H1 (cell line): ENCODE measurements around the gene TSR1.
A peak's percentile ranks its signal among the peaks of the same experiment; 100 is the strongest.

Experiments used
- CTCF ChIP-seq, 3 experiments: IDR thresholded peaks; 1 replicate in 2 of 3; 2 replicates in 1 of 3; pipeline versions ENCODE4 v1.5.1 to v1.6.1; 2011; ENCODE audit warnings: low read length in 3 of 3, mild to moderate bottlenecking in 3 of 3, inconsistent platforms in 2 of 3, low read depth in 1 of 3, moderate library complexity in 1 of 3; ENCODE audit not compliant: insufficient read depth in 1 of 3; ENCODE audit errors: control extremely low read depth in 1 of 3
- EZH2 ChIP-seq: fragments of 200-600 bp; sonication (generic); IDR thresholded peaks from 2 replicates; pipeline ENCODE4 v1.7.1; 2012; ENCODE audit warnings: low read depth, mild to moderate bottlenecking, moderate library complexity, low read length, inconsistent platforms; ENCODE audit not compliant: severe bottlenecking
- JUN ChIP-seq: IDR thresholded peaks from 2 replicates; pipeline ENCODE4 v1.6.1; 2011; ENCODE audit warnings: low read depth, mild to moderate bottlenecking, improper control_type of control experiment, low read length
- KDM1A ChIP-seq: fragments of 200-600, 300-600 bp; sonication (generic); IDR thresholded peaks from 2 replicates; pipeline ENCODE4 v1.7.1; 2016; ENCODE audit warnings: mild to moderate bottlenecking, low read length, borderline replicate concordance
- MAX ChIP-seq: IDR thresholded peaks from 2 replicates; pipeline ENCODE4 v1.6.1; 2012; ENCODE audit warnings: inconsistent platforms
- SAP30 ChIP-seq: fragments of 300-600 bp; sonication (generic); IDR thresholded peaks from 2 replicates; pipeline ENCODE4 v1.7.1; 2012; ENCODE audit warnings: low read length, moderate library complexity, mild to moderate bottlenecking, inconsistent platforms; ENCODE audit not compliant: insufficient read depth, insufficient replicate concordance
- SIX5 ChIP-seq: IDR thresholded peaks from 2 replicates; pipeline ENCODE4 v1.6.1; 2011; ENCODE audit warnings: mild to moderate bottlenecking, low read depth, low read length
- ZNF274 ChIP-seq: IDR thresholded peaks from 2 replicates; pipeline ENCODE4 v1.7.0; 2012; ENCODE audit warnings: low read length, borderline replicate concordance; ENCODE audit errors: extremely low read depth
- TF ChIP-seq, protein P1 (sequence below): IDR thresholded peaks from 2 replicates; pipeline ENCODE4 v1.6.1; 2012; ENCODE audit warnings: inconsistent platforms

- peak; percentile 74 for TF ChIP-seq MAX
- TF ChIP-seq KDM1A: no peak
- no peak for TF ChIP-seq CTCF (IDR thresholded peaks at IDR 0.05; ENCODE audit: control extremely low read depth in 1 of 3, insufficient read depth in 1 of 3, low read depth in 1 of 3, low read length in 3 of 3)
- no peak for TF ChIP-seq EZH2
- TF ChIP-seq SIX5: no peak
- TF ChIP-seq, protein P1, sequence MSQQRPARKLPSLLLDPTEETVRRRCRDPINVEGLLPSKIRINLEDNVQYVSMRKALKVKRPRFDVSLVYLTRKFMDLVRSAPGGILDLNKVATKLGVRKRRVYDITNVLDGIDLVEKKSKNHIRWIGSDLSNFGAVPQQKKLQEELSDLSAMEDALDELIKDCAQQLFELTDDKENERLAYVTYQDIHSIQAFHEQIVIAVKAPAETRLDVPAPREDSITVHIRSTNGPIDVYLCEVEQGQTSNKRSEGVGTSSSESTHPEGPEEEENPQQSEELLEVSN: no peak
- TF ChIP-seq SAP30: peak; percentile 82
- no peak for TF ChIP-seq ZNF274
- TF ChIP-seq JUN: no peak
Measured at GRCh38 chr17:2335726-2336214, 487 bp downstream of the TSR1 start.
